ENCODE results near the gene SP4. TPM values are rescaled to one million over a fixed set of nuclear protein-coding genes. Genes with fewer than 3 reads are reported as not detected.

Gene SP4
- total RNA-seq, 1 experiment from 2014 or later: 12.6 TPM

DNA sequence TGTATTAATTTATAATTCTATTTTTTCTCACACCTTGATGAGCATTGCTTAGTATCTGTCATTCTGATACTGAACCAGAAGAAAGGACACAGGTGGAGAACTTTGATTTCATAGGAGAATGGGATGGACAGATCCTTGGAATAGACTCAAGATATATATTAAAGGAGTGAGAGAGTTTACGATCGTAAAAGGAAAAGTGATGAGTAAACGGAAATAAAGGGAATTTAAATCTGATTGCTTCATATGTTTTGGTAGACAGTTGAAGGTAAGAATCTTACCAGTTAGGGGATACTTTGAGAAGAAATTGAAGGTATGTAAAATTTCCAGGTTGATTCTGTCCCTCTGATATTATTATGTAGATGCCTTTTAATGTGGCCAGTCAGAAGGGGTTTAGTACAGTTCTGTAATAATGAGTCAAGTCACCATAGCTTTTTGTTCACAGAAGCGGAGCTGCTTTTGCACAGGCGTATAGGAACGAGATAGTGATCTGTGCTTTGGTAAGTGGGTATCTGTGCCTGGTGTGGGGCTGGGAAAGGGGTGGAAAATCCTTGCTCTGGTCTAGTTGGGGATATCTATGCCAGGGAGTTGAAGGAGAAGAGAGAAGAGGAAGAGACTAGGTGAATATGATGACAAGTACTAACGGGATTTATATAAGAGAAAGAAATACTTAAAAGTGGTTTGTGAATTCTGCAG is 15.4 kb downstream of the SP4 start:
- DNase-seq (ENCODE audit: low spot score): no peak

- no peak for DNase-seq (ENCODE audit: low spot score)
Observed at GRCh38 chr7:21448974-21449373, 21.1 kb downstream of the SP4 start.

DNA sequence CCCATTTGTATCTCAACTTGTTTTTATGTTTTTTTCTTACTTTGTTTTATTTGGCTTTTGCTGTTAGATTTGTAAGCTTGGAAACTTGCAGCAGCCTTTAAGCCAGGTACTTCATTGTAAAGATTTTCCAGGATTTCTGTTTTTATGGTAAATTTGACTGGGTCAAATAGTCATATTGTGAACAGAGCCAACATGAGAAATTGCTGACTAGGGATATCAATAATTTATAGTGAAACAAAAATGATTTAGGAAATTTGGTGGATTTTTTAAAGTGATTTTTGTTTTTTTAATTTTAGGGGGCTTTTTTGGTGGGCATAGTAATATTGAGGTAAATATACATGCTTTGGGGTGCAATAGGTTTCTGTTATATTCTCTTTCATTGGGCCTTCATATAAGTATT is 22.2 kb downstream of the SP4 start:
- no peak for DNase-seq (ENCODE audit: low spot score)

DNA sequence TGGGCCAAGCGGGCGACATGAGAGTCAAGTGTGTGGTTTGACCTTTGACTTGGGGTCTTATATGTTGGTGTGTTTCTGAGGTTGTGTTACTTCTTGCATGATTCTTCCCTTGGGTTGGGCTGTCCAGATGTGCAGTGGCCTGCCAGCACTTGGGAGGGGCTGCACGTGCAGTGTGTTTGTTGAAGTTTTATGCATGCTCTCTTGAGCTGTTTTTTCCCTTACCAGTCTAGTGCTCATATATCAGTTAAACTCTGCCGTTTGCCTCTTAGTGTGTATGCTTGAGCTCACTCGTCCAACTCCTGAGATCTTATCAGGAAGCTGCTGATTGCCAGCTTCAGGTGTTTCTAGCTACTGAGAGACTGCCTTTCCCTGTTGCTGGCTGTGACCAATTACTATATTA is 23.1 kb downstream of the SP4 start:
- no peak for DNase-seq (ENCODE audit: low spot score)

DNA sequence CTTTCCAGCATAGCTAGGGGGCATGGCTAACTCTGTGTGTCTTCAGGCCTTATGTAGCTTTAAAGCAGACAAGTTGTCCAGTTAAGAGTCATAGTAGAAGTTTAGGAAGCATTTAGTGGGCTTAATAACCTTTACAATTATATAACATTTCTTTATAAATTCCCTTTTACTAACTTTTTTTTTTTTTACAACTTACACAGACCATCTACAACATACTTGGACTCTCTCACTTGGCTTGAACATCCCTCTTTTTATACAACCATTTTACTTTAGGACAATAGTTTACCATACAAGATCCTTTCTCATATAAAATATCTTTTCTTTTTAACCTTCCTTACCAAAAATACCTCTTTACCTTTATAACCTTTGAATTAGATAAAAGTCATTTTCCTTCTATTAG is 26.3 kb downstream of the SP4 start:
- DNase-seq (ENCODE audit: low spot score): no peak

GRCh38 chr7:21454906-21455305 is 27.0 kb downstream of the SP4 start:
- DNase-seq (ENCODE audit: low spot score): no peak

DNA sequence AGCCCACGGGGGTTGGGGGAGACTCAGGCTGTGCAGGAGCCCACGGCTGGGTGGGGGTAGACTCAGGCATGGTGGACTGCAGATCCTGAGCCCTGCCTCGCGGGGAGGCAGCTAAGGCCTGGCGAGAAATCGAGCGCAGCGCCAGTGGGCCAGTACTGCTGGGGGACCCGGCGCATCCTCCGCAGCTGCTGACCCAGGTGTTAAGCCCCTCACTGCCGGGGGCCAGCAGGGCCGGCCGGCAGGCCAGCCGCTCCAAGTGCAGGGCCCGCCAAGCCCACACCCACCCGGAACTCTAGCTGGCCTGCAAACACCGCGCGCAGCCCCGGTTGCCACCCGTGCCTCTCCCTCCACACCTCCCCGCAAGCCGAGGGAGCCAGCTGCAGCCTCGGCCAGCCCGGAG is 33.4 kb downstream of the SP4 start:
- DNase-seq (ENCODE audit: low spot score): no peak

GRCh38 chr7:21462081-21462480 is 34.2 kb downstream of the SP4 start:
- DNase-seq (ENCODE audit: low spot score): no peak

DNA sequence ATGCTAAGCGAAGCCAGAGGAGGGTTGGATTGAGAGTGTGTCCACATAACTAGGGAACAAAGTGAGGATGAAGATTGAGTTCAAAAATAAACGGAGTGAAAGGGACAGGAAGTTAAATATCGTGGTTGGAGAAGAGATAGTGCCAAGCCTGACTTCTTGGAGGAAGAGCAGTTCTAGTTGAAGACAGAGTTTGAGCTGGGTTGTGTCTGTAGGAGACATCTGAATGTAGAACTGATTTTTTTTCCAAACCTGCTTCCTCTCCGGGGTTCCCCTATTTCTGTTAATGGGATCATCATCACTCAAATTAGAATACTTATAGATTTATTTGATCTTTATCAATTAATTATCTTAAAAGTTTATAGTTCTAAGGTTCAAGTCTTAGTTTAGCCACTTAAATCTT is 35.6 kb downstream of the SP4 start:
- no peak for DNase-seq (ENCODE audit: low spot score)

DNA sequence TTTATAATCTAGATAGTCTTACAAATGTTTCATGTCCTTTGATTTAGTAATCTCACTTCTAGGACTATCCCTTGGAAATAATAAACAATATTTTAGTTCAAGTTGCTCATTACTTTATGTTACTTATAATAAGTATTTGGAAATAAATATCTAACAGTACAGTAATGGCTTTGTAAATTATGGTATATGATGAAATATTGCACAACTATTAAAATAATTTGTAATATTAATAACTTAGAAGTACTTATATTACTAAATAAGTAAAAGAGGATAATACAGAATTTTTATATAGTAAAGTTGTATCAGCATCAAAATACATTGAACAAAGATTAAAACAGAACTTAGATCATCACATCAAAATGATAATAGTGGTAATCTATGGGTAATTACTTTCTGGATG is 41.1 kb downstream of the SP4 start:
- DNase-seq (ENCODE audit: low spot score): no peak

DNA sequence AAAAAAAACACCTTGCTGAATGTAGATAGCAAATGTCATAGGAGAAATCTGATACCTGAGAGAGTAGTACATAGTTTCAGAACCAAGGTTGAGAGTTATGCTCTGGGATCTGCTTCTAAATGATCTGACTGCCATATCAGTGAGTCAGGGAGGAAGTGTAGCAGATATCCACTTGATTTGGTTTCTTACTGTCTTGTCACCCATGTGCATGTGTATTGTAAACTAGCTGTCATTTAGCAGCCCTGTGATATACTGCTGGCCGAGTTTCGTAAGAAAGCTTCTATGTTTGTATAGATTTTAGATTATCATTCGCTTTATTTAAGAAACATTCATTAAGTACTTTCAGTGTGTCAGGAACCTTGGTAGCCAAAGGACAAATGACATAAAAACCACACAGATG is 42.0 kb downstream of the SP4 start:
- no peak for DNase-seq (ENCODE audit: low spot score)

DNA sequence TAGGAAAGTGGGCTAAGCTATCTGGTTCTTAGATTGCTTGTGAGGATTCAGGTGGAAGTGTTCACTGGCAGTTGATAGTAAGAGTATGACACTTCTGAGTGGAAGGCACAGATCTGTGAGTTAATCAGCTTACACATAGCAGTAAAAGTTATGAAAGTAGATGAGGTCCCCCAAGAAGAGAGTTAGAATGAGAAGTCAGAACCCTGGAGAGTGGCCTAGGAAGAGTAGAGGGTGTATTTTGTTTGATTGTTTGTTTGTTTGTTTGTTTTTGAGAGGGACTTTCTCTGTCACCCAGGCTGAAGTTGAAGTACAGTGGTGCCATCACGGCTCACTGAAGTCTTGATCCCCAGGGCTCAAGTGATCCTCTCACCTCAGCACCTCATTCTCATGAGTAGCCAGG is 44.1 kb downstream of the SP4 start:
- DNase-seq (ENCODE audit: low spot score): no peak

DNA sequence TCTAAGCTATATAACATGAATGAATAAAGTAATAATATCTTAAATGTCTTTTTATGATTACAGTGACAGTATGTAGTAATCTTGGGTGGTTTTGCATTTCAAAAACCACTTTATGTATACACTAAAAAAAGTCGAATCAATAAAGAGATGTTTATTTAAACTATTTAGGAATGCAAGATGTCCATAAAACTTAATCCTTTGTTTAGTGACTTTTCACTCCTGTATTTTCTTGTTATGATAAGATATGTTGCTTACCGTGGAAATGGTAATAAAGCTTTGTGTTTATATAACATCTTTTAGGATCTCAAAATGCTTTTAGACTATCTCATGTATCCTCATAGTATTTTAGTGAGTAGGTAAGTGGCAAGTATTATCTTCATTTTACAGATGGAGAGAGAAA is 48.5 kb downstream of the SP4 start:
- DNase-seq (ENCODE audit: low spot score): no peak

GRCh38 chr7:21480693-21481403 is 53.0 kb downstream of the SP4 start:
- no peak for DNase-seq (ENCODE audit: low spot score)

GRCh38 chr7:21486511-21486910 is 58.6 kb downstream of the SP4 start:
- no peak for DNase-seq (ENCODE audit: low spot score)

- DNase-seq (ENCODE audit: low spot score): no peak
Observed at GRCh38 chr7:21495731-21496130, 67.8 kb downstream of the SP4 start.

DNA sequence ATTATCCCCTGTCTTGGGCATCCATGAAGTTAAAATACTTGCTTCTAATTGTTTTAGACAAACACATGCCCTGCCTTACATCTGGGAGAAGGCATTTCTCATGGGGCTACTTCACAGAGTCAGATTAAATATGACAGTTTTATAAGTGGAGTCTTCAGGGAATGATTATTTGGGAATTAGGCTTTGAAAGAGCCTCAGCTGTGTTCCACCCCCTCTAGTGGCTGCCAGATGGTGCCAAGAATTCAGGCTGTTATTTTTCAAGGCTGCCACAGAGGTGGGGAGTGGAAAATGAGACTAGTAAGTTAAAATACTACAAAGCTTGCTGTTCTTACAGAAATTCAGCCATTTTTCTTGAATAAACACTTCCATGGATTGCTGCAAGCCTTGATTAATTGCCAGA is 69.2 kb downstream of the SP4 start:
- DNase-seq (ENCODE audit: low spot score): peak; percentile 38

- no peak for DNase-seq (ENCODE audit: low spot score)
Observed at GRCh38 chr7:21500117-21500832, 72.4 kb downstream of the SP4 start.

DNA sequence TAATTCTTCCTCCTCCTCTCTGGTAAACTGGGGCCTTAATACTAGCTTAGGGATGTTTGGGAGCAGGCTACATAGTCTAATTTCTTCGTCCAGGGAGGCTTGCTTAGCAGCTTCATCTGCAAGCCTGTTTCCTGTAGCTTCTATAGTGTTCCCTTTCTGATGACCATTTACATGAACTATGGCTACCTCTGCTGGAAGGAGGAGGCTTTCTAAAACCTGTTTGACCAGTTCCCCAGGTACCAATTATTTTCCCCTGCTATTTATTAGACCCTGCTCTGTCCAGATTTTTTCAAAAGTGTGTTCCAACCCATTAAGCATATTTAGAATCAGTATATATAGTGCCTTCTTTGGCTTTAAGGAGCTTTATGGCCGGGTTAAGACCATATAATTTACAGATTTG is 76.1 kb downstream of the SP4 start:
- no peak for DNase-seq (ENCODE audit: low spot score)

GRCh38 chr7:21507627-21508343 is 79.9 kb downstream of the SP4 start:
- peak; percentile 59 for DNase-seq (ENCODE audit: low spot score)

GRCh38 chr7:21508538-21508937 is 80.7 kb downstream of the SP4 start:
- DNase-seq (ENCODE audit: low spot score): no peak

DNA sequence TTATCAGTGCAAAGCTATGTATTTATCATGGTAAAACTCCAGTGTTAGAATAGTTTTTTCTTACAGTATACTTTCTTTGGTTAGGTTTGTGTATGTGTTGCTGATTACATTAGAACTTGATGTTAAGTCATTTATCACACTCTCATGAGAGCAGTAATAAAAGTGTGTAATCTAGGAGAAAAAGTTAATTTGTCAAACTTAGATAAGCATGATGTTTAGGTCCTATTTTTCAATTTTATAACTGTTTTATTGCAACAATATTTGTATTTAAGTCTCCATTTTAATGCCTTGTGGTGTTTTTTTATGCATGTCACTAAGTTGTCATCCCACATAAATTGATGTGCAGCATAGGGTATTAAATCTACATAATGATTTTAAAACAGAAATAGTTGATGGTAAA is 86.2 kb downstream of the SP4 start:
- no peak for DNase-seq (ENCODE audit: low spot score)

Data from H4 (cell line).